Measurements from ENCODE around the gene RAB27B. TPM values are rescaled to one million over a fixed set of nuclear protein-coding genes. Genes with fewer than 3 reads are reported as not detected.

Gene RAB27B
- total RNA-seq: 0.16 TPM
- long read RNA-seq: 0 reads

- DNase-seq: peak; percentile 33
- Histone ChIP-seq H3K27ac (replicated peaks) (no peak within 1 kb of the TSS), H3K27me3 (ENCODE audit: low read depth) (peaks cover 33% of the 10 kb centered on the region), H3K4me1 (peaks cover 12% of the 10 kb centered on the region), H3K9me3 (replicated peaks) (no peaks in the 10 kb centered on the region), H3K36me3 (no peaks in the 10 kb centered on the region), H3K4me3 (peak within 1 kb of the TSS; percentile 62)
- TF ChIP-seq CTCF (IDR thresholded peaks at IDR 0.05; ENCODE audit: borderline replicate concordance): no peak
- intact Hi-C loops (cut with micrococcal nuclease): no loop called here
These were observed at the start of gene RAB27B for GRCh38 chr18:54828281-54828881. Gene RAB27B (plus strand): TSS chr18:54828477. CDS start chr18:54877586, 49,109 bp downstream.

GRCh38 chr18:54780285-54780861 is 47.9 kb upstream of the RAB27B start:
- Histone ChIP-seq H3K9me3 (replicated peaks) (no peaks in the 10 kb centered on the region), H3K27ac (replicated peaks) (no peak overlapping the region), H3K4me1 (no peaks in the 10 kb centered on the region), H3K4me3 (no peak overlapping the region), H3K36me3 (no peaks in the 10 kb centered on the region), H3K27me3 (ENCODE audit: low read depth) (no peaks in the 10 kb centered on the region)
- no peak for TF ChIP-seq CTCF (IDR thresholded peaks at IDR 0.05; ENCODE audit: borderline replicate concordance)
- no peak for DNase-seq
- intact Hi-C loops (cut with micrococcal nuclease): no loop called here

DNA sequence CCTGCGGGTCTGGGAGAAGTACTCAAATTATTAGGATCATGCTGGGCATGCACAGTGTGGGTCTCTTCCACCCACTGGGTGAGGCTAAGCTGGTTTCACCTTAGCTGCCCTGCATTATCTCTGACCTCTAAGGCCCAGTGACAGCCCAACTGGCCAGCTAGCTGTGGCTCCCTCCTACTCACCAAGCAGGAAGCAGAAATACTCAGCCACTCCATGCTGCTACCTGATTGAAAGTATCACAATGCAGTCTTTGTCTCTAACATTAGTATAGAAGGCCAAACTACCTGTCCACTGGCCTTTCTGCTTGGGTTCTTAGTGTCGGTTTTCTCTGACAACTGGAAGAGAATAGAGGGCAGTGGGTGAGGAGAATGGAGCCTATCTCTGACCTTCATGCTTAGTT is 47.3 kb upstream of the RAB27B start:
- Histone ChIP-seq H3K27me3 (ENCODE audit: low read depth) (no peaks in the 10 kb centered on the region), H3K27ac (replicated peaks) (no peak overlapping the region), H3K9me3 (replicated peaks) (no peaks in the 10 kb centered on the region), H3K4me1 (no peaks in the 10 kb centered on the region), H3K4me3 (no peak overlapping the region), H3K36me3 (no peaks in the 10 kb centered on the region)
- no peak for TF ChIP-seq CTCF (IDR thresholded peaks at IDR 0.05; ENCODE audit: borderline replicate concordance)
- intact Hi-C loops (cut with micrococcal nuclease): no loop called here
- no peak for DNase-seq

DNA sequence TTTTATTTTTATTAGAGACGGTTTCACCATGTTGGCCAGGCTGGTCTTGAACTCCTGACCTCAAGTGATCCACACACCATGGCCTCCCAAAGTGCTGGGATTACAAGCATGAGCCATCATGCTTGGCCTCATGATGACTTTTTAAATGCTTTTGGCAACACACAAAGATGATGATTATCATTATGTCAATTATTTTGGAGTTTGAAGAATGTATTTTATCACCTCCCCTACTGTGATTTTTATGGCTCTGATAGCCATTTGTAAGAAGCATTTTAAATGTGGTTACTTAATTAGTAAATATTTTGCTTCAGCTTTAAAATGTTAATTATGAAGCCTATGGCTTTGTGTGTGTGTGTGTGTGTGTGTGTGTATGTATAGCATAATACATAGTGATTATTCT is 45.1 kb upstream of the RAB27B start:
- Histone ChIP-seq H3K4me3 (no peak overlapping the region), H3K27me3 (ENCODE audit: low read depth) (no peaks in the 10 kb centered on the region), H3K4me1 (no peaks in the 10 kb centered on the region), H3K36me3 (no peaks in the 10 kb centered on the region), H3K9me3 (replicated peaks) (no peaks in the 10 kb centered on the region), H3K27ac (replicated peaks) (no peak overlapping the region)
- no peak for TF ChIP-seq CTCF (IDR thresholded peaks at IDR 0.05; ENCODE audit: borderline replicate concordance)
- DNase-seq: no peak
- intact Hi-C loops (cut with micrococcal nuclease): no loop called here

GRCh38 chr18:54786206-54786605 is 42.1 kb upstream of the RAB27B start:
- intact Hi-C loops (cut with micrococcal nuclease): no loop called here
- TF ChIP-seq CTCF (IDR thresholded peaks at IDR 0.05; ENCODE audit: borderline replicate concordance): no peak
- H3K27ac ChIP-seq (replicated peaks): no peak overlapping the region

More at GRCh38 chr18:54786206-54786605, 42.1 kb upstream of the RAB27B start:
- Histone ChIP-seq H3K4me1 (no peaks in the 10 kb centered on the region), H3K36me3 (no peaks in the 10 kb centered on the region), H3K27me3 (ENCODE audit: low read depth) (no peaks in the 10 kb centered on the region), H3K4me3 (no peak overlapping the region), H3K9me3 (replicated peaks) (no peaks in the 10 kb centered on the region)
- DNase-seq: no peak
